Measurements from ENCODE around the gene PRAMEF7.
"Not testable (repeated sequence)": the region's sequence is repeated elsewhere in the genome, so short reads cannot be mapped to it uniquely, and the experiment has no call there.

DNA sequence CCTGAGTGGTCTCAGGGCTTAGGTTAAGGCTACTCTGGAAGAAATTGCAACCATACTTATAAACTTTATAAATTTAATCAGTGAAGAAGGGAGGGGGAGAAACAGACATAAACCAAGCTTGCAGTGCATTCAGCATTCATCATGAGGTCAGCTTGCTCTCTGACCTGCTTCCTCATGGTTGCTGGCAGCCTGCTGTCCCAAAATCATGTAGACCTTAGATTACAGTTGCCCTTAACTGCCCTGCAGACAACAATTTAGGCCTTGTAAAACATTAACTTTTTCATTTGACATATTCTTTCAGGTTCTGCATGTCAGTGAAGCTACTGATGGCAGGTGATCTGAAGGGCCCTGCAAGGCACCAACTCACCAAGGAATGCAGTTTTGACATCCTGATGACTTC, 17.2 kb upstream of the PRAMEF7 start:
- TF ChIP-seq, protein P1, sequence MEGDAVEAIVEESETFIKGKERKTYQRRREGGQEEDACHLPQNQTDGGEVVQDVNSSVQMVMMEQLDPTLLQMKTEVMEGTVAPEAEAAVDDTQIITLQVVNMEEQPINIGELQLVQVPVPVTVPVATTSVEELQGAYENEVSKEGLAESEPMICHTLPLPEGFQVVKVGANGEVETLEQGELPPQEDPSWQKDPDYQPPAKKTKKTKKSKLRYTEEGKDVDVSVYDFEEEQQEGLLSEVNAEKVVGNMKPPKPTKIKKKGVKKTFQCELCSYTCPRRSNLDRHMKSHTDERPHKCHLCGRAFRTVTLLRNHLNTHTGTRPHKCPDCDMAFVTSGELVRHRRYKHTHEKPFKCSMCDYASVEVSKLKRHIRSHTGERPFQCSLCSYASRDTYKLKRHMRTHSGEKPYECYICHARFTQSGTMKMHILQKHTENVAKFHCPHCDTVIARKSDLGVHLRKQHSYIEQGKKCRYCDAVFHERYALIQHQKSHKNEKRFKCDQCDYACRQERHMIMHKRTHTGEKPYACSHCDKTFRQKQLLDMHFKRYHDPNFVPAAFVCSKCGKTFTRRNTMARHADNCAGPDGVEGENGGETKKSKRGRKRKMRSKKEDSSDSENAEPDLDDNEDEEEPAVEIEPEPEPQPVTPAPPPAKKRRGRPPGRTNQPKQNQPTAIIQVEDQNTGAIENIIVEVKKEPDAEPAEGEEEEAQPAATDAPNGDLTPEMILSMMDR (IDR thresholded peaks at IDR 0.05) = not testable (repeated sequence)
- not testable (repeated sequence) for TF ChIP-seq POLR2A (IDR thresholded peaks at IDR 0.05)
